C4-2B (cell line): Measurements from ENCODE around the gene COG6.

Source experiments
- H3K27ac ChIP-seq: fragments of 450-650 bp; 2 replicates; pipeline ENCODE4 v1.5.1; 2017
- CTCF ChIP-seq: fragments of 450-650 bp; conservative IDR thresholded peaks from 2 replicates; pipeline ENCODE4 v1.5.1; 2017; ENCODE audit warnings: mild to moderate bottlenecking
- ZFX ChIP-seq: fragments of 450-650 bp; IDR thresholded peaks from 2 replicates; pipeline ENCODE4 v1.6.1; 2017

Gene COG6

GRCh38 chr13:39787086-39787487, 131.6 kb downstream of the COG6 start:
- no peak for TF ChIP-seq ZFX
- TF ChIP-seq CTCF: no peak
- H3K27ac ChIP-seq: no peak overlapping the region

- no peak overlapping the region for H3K27ac ChIP-seq
- TF ChIP-seq CTCF (no peak), ZFX (no peak)
These were observed 132.6 kb downstream of the COG6 start for GRCh38 chr13:39788102-39788501.

- TF ChIP-seq ZFX (no peak), CTCF (no peak)
- H3K27ac ChIP-seq: no peak overlapping the region
These were observed 134.0 kb downstream of the COG6 start for GRCh38 chr13:39789451-39789850.
